Measurements from ENCODE around the gene C9. TPM values are rescaled to one million over a fixed set of nuclear protein-coding genes. Genes with fewer than 3 reads are reported as not detected.

Gene C9
- total RNA-seq, 3 donors from 2014 or later (not counting 1 experiment from before 2014, with no cell fraction given): 0.52 TPM; not detected in 2

DNA sequence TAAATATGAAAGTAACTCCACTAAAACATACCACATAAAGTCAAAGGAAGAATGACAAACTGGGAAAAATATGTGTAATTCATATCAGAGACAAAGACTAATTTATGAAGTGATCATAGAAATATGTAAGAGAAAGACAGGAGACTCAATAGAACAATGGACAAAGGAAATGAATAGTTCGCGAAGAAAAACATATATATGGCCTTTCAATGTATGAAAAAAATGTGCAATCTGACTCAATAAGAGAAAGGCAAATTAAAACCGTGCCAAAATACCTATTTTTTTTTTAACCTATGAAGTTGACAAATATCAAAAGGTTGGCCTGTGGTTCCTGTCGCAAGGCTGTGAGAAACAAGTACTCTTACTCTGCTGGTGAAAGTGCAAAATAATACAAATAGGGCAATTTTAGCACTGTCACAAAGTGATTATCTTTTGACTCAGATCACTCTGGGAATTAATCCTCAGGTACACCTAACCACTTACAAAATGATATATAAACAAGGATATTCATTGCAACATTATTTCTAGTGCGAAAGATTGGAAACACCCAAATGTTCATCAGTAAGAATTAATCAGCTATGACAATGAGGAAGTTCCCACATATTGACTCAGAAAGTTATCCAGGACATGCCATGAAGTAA is 3.7 kb downstream of the C9 start:
- no peak overlapping the region for H3K4me3 ChIP-seq (ENCODE audit: low read length)
- Mint-ChIP-seq H3K4me1 (no peaks in the 10 kb centered on the region), H3K27me3 (ENCODE audit: low read depth in 2 of 2) (peaks cover 2 to 8% of the 10 kb centered on the region in 2 donors), H3K36me3 (no peaks in the 10 kb centered on the region), H3K27ac (no peak overlapping the region), H3K4me3 (no peak overlapping the region), H3K9me3 (no peaks in the 10 kb centered on the region)
- ATAC-seq: no peak
- WGBS (ENCODE audit: insufficient coverage): 64% methylated on average over 3 of the region's 5 CpGs
- DNase-seq: no peak
- H3K4me1 ChIP-seq (ENCODE audit: control insufficient read depth, insufficient read depth, low read length): no peaks in the 10 kb centered on the region
- no peaks in the 10 kb centered on the region for H3K36me3 ChIP-seq (ENCODE audit: control insufficient read depth, insufficient read depth, low read length)
- no peak overlapping the region for H3K27ac ChIP-seq (ENCODE audit: low read length)
- TF ChIP-seq, protein P1, sequence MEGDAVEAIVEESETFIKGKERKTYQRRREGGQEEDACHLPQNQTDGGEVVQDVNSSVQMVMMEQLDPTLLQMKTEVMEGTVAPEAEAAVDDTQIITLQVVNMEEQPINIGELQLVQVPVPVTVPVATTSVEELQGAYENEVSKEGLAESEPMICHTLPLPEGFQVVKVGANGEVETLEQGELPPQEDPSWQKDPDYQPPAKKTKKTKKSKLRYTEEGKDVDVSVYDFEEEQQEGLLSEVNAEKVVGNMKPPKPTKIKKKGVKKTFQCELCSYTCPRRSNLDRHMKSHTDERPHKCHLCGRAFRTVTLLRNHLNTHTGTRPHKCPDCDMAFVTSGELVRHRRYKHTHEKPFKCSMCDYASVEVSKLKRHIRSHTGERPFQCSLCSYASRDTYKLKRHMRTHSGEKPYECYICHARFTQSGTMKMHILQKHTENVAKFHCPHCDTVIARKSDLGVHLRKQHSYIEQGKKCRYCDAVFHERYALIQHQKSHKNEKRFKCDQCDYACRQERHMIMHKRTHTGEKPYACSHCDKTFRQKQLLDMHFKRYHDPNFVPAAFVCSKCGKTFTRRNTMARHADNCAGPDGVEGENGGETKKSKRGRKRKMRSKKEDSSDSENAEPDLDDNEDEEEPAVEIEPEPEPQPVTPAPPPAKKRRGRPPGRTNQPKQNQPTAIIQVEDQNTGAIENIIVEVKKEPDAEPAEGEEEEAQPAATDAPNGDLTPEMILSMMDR (IDR thresholded peaks at IDR 0.05): no peak
- no peaks in the 10 kb centered on the region for H3K27me3 ChIP-seq (ENCODE audit: control insufficient read depth, insufficient read depth, low read length)
- intact Hi-C loops (cut with micrococcal nuclease): no loop called here
- no peaks in the 10 kb centered on the region for H3K9me3 ChIP-seq (ENCODE audit: control insufficient read depth, insufficient read depth, low read length)

DNA sequence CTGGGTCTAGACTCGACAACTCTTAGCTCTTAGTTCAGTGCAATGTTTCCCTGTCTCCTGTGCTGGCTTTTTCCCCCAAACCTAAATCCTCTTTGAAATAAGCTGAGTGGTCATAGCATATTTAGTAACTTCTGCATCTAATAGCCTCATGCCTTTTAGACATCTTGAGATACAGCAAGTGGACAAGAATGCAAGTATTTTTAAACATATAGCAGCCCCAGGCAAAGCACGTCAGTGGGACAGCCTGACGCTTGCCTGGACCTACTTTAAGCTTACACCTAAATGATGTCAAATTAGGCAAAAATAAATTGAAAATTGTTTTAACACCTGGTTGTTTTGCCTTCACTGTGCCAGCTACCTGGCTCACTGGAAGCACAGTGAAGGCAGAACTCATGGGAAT is 8.0 kb downstream of the C9 start:
- WGBS (ENCODE audit: insufficient coverage): 100% methylated on average over 3 of the region's 3 CpGs
- Histone ChIP-seq H3K9me3 (ENCODE audit: control insufficient read depth, insufficient read depth, low read length) (no peaks in the 10 kb centered on the region), H3K27me3 (ENCODE audit: control insufficient read depth, insufficient read depth, low read length) (no peaks in the 10 kb centered on the region), H3K36me3 (ENCODE audit: control insufficient read depth, insufficient read depth, low read length) (no peaks in the 10 kb centered on the region), H3K27ac (ENCODE audit: low read length) (no peak overlapping the region), H3K4me3 (ENCODE audit: low read length) (no peak overlapping the region), H3K4me1 (ENCODE audit: control insufficient read depth, insufficient read depth, low read length) (no peaks in the 10 kb centered on the region)
- H3K27ac Mint-ChIP-seq: no peak overlapping the region
- ATAC-seq (no peak), DNase-seq (no peak)
- H3K4me1 Mint-ChIP-seq: no peaks in the 10 kb centered on the region
- H3K27me3 Mint-ChIP-seq (ENCODE audit: low read depth in 2 of 2): peaks cover 2 to 8% of the 10 kb centered on the region in 2 donors
- intact Hi-C loops (cut with micrococcal nuclease): no loop called here
- H3K9me3 Mint-ChIP-seq: no peaks in the 10 kb centered on the region
- TF ChIP-seq, protein P1 (IDR thresholded peaks at IDR 0.05): no peak
- no peak overlapping the region for H3K4me3 Mint-ChIP-seq
- peaks cover 5% of the 10 kb centered on the region for H3K36me3 Mint-ChIP-seq

DNA sequence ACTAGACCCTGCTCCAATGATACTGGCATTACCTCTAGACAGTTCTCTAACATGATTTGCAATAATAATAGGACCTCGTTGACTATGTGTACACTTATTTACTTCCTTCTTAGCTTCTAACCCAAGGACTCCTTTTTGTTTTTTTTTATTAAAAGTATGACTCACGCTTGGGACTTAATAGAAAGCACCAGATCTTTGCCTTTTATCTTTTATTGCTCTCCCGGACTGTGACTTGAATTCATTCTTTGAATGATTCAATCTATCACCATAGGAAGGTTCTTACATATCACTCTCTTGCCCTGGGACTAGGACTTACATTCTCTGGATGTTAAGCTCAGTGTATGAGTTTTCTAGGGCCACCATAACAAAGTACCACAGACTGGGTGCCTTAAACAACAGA is 9.0 kb downstream of the C9 start:
- Mint-ChIP-seq H3K4me3 (no peak overlapping the region), H3K4me1 (no peaks in the 10 kb centered on the region), H3K9me3 (no peaks in the 10 kb centered on the region), H3K27me3 (ENCODE audit: low read depth in 2 of 2) (peaks cover under 1 to 8% of the 10 kb centered on the region in 2 donors), H3K36me3 (peaks cover 7% of the 10 kb centered on the region), H3K27ac (no peak overlapping the region)
- TF ChIP-seq, protein P1 (IDR thresholded peaks at IDR 0.05): no peak
- ATAC-seq (no peak), DNase-seq (no peak)
- Histone ChIP-seq H3K9me3 (ENCODE audit: control insufficient read depth, insufficient read depth, low read length) (peaks cover 4% of the 10 kb centered on the region), H3K27ac (ENCODE audit: low read length) (no peak overlapping the region), H3K36me3 (ENCODE audit: control insufficient read depth, insufficient read depth, low read length) (no peaks in the 10 kb centered on the region), H3K27me3 (ENCODE audit: control insufficient read depth, insufficient read depth, low read length) (no peaks in the 10 kb centered on the region), H3K4me3 (ENCODE audit: low read length) (no peak overlapping the region), H3K4me1 (ENCODE audit: control insufficient read depth, insufficient read depth, low read length) (no peaks in the 10 kb centered on the region)
- intact Hi-C loops (cut with micrococcal nuclease): no loop called here
- WGBS (ENCODE audit: insufficient coverage): 71% methylated on average over 3 of the region's 3 CpGs
